BE2C (cell line): Measurements from ENCODE around the gene MRPS34.

Experiments used
- DNase-seq: peaks from one replicate; pipeline ENCODE4 v3.0.0-alpha.2; 2020
- H3K27me3 ChIP-seq: fragments of 250-450 bp; sonication (Bioruptor Pico); 2 replicates; pipeline ENCODE4 v1.5.1; 2020; ENCODE audit warnings: mild to moderate bottlenecking
- H3K36me3 ChIP-seq: fragments of 250-450 bp; sonication (Bioruptor Pico); 2 replicates; pipeline ENCODE4 v1.5.1; 2020; ENCODE audit warnings: mild to moderate bottlenecking
- H3K4me1 ChIP-seq: fragments of 250-450 bp; sonication (Bioruptor Pico); 2 replicates; pipeline ENCODE4 v1.5.1; 2020
- H3K4me3 ChIP-seq: 2 replicates; pipeline ENCODE4 v1.5.1; 2011; ENCODE audit warnings: low read depth, low read length
- H3K9me3 ChIP-seq: fragments of 250-450 bp; sonication (Bioruptor Pico); 2 replicates; pipeline ENCODE4 v1.5.1; 2020
- CTCF ChIP-seq: IDR thresholded peaks from 2 replicates; pipeline ENCODE4 v1.5.1; 2012; ENCODE audit warnings: mild to moderate bottlenecking, low read depth, low read length

The MRPS34 gene

GRCh38 chr16:1769402-1770300 lies 3.3 kb downstream of the MRPS34 start:
- Histone ChIP-seq H3K9me3 (no peaks in the 10 kb centered on the region), H3K36me3 (peaks cover 60% of the 10 kb centered on the region), H3K27me3 (no peaks in the 10 kb centered on the region), H3K4me3 (peak overlapping the region; percentile 92), H3K4me1 (peaks cover 4% of the 10 kb centered on the region)
- DNase-seq = no peak
- TF ChIP-seq CTCF = no peak

- H3K36me3 ChIP-seq = peaks cover 67% of the 10 kb centered on the region
- H3K4me3 ChIP-seq = no peak overlapping the region
- H3K4me1 ChIP-seq = peaks cover 4% of the 10 kb centered on the region
- no peaks in the 10 kb centered on the region for H3K27me3 ChIP-seq
- no peak for TF ChIP-seq CTCF
- no peaks in the 10 kb centered on the region for H3K9me3 ChIP-seq
- no peak for DNase-seq
Observed at GRCh38 chr16:1768767-1769401, 4.0 kb downstream of the MRPS34 start.

GRCh38 chr16:1768061-1768766 lies 4.7 kb downstream of the MRPS34 start:
- H3K27me3 ChIP-seq = no peaks in the 10 kb centered on the region
- no peak overlapping the region for H3K4me3 ChIP-seq
- no peaks in the 10 kb centered on the region for H3K9me3 ChIP-seq
- no peak for DNase-seq
- no peak for TF ChIP-seq CTCF
- peaks cover 71% of the 10 kb centered on the region for H3K36me3 ChIP-seq
- peaks cover 4% of the 10 kb centered on the region for H3K4me1 ChIP-seq

GRCh38 chr16:1767116-1767994 lies 5.6 kb downstream of the MRPS34 start:
- no peak overlapping the region for H3K4me3 ChIP-seq
- H3K4me1 ChIP-seq = peaks cover 4% of the 10 kb centered on the region
- DNase-seq = no peak
- no peaks in the 10 kb centered on the region for H3K27me3 ChIP-seq
- TF ChIP-seq CTCF = no peak
- H3K9me3 ChIP-seq = no peaks in the 10 kb centered on the region
- H3K36me3 ChIP-seq = peaks cover 79% of the 10 kb centered on the region

- Histone ChIP-seq H3K4me1 (peaks cover 4% of the 10 kb centered on the region), H3K9me3 (no peaks in the 10 kb centered on the region), H3K4me3 (no peak overlapping the region), H3K27me3 (no peaks in the 10 kb centered on the region), H3K36me3 (peaks cover 77% of the 10 kb centered on the region)
- no peak for DNase-seq
- TF ChIP-seq CTCF = no peak
Observed at GRCh38 chr16:1766701-1767100, 6.2 kb downstream of the MRPS34 start.
